MM.1S (cell line): ENCODE measurements around the gene NABP2.
A peak's percentile ranks its signal among the peaks of the same experiment; 100 is the strongest.
"Not testable (repeated sequence)": the region's sequence is repeated elsewhere in the genome, so short reads cannot be mapped to it uniquely, and the experiment has no call there.

Experiments used
- DNase-seq: peaks from one replicate; pipeline ENCODE4 v3.0.0-alpha.2; 2015
- H2AFZ ChIP-seq: fragments of 300-600 bp; sonication (generic); 2 replicates; pipeline ENCODE4 v1.6.0; 2016; ENCODE audit warnings: antibody characterized with exemption, low read length
- H3F3A ChIP-seq: fragments of 300-600 bp; sonication (generic); 2 replicates; pipeline ENCODE4 v1.6.1; 2016; ENCODE audit warnings: mild to moderate bottlenecking, antibody characterized with exemption, low read length, moderate library complexity, mixed read lengths; ENCODE audit not compliant: insufficient read depth
- H3K27ac ChIP-seq: fragments of 300-600 bp; sonication (generic); 2 replicates; pipeline ENCODE4 v1.5.1; 2016; ENCODE audit warnings: mild to moderate bottlenecking, low read length
- H3K27me3 ChIP-seq: fragments of 300-600 bp; sonication (generic); replicated peaks from 2 replicates; pipeline ENCODE4 v1.6.0; 2016; ENCODE audit warnings: low read length; ENCODE audit not compliant: insufficient read depth
- H3K36me3 ChIP-seq: fragments of 300-600 bp; sonication (generic); replicated peaks from 2 replicates; pipeline ENCODE4 v1.6.1; 2016; ENCODE audit warnings: mild to moderate bottlenecking, low read length, mixed read lengths; ENCODE audit not compliant: insufficient read depth
- H3K4me1 ChIP-seq: fragments of 300-600 bp; sonication (generic); 2 replicates; pipeline ENCODE4 v1.6.1; 2016; ENCODE audit warnings: low read length, mixed read lengths
- H3K4me2 ChIP-seq: fragments of 300-600 bp; sonication (generic); 2 replicates; pipeline ENCODE4 v1.6.0; 2016; ENCODE audit warnings: low read depth, low read length
- H3K4me3 ChIP-seq: fragments of 300-600 bp; sonication (generic); 2 replicates; pipeline ENCODE4 v1.5.1; 2016; ENCODE audit warnings: low read length, mixed read lengths
- H3K79me2 ChIP-seq: fragments of 300-600 bp; sonication (generic); 2 replicates; pipeline ENCODE4 v1.6.1; 2016; ENCODE audit warnings: mixed run types, low read length, mixed read lengths
- H3K9ac ChIP-seq: fragments of 300-600 bp; sonication (generic); 2 replicates; pipeline ENCODE4 v1.6.1; 2016; ENCODE audit warnings: low read length, mixed read lengths
- H3K9me2 ChIP-seq: fragments of 300-600 bp; sonication (generic); replicated peaks from 2 replicates; pipeline ENCODE4 v1.6.1; 2016; ENCODE audit warnings: mild to moderate bottlenecking, low read length, mixed read lengths; ENCODE audit not compliant: insufficient read depth
- H3K9me3 ChIP-seq: fragments of 300-600 bp; sonication (generic); replicated peaks from 2 replicates; pipeline ENCODE4 v1.6.1; 2016; ENCODE audit warnings: mild to moderate bottlenecking, low read length, mixed read lengths; ENCODE audit not compliant: insufficient read depth
- H4K20me1 ChIP-seq: fragments of 300-600 bp; sonication (generic); 2 replicates; pipeline ENCODE4 v1.6.1; 2016; ENCODE audit warnings: mild to moderate bottlenecking, low read length, moderate library complexity, mixed read lengths; ENCODE audit not compliant: insufficient read depth
- CTCF ChIP-seq: fragments of 300-600 bp; sonication (generic); IDR thresholded peaks from 2 replicates; pipeline ENCODE4 v1.5.1; 2016; ENCODE audit warnings: antibody characterized with exemption, low read length, mixed read lengths
- EZH2 ChIP-seq: fragments of 300-600 bp; sonication (generic); optimal IDR thresholded peaks from 2 replicates; pipeline ENCODE3; 2017; ENCODE audit warnings: low read depth, mild to moderate bottlenecking, antibody characterized with exemption, low read length, mixed read lengths
- EZH2phosphoT487 ChIP-seq: fragments of 300-600 bp; sonication (generic); IDR thresholded peaks from 2 replicates; pipeline ENCODE4 v1.6.1; 2018; ENCODE audit warnings: antibody characterized with exemption, low read length

NABP2 gene

GRCh38 chr12:56193025-56193578 lies 31.0 kb upstream of the NABP2 start:
- Histone ChIP-seq H3K4me1 (peaks cover 12% of the 10 kb centered on the region), H3F3A (peaks cover 14% of the 10 kb centered on the region), H3K36me3 (no peaks in the 10 kb centered on the region), H3K27me3 (no peaks in the 10 kb centered on the region), H4K20me1 (no peaks in the 10 kb centered on the region), H2AFZ (peak overlapping the region; percentile 88), H3K9me2 (no peaks in the 10 kb centered on the region), H3K9ac (no peak overlapping the region), H3K4me3 (no peak overlapping the region), H3K27ac (no peak overlapping the region), H3K4me2 (peak overlapping the region; percentile 14; the same call in 1 of the 2 replicates), H3K9me3 (no peaks in the 10 kb centered on the region), H3K79me2 (peaks cover 9% of the 10 kb centered on the region)
- DNase-seq = peak; percentile 87
- TF ChIP-seq CTCF = peak; percentile 84
- TF ChIP-seq EZH2 = no peak

- H3K27ac ChIP-seq, H3K4me2 ChIP-seq, H3K79me2 ChIP-seq, H3K36me3 ChIP-seq, H3K4me3 ChIP-seq, DNase-seq, H3K9me2 ChIP-seq, H3K27me3 ChIP-seq, H3F3A ChIP-seq, H3K9ac ChIP-seq, H3K4me1 ChIP-seq, H2AFZ ChIP-seq, H3K9me3 ChIP-seq, H4K20me1 ChIP-seq: not testable (repeated sequence)
Observed at GRCh38 chr12:56196818-56197550, 27.2 kb upstream of the NABP2 start.

GRCh38 chr12:56197921-56198635 lies 26.1 kb upstream of the NABP2 start:
- H3F3A ChIP-seq = no peaks in the 10 kb centered on the region
- no peaks in the 10 kb centered on the region for H3K9me3 ChIP-seq
- H3K36me3 ChIP-seq = no peaks in the 10 kb centered on the region
- no peaks in the 10 kb centered on the region for H3K27me3 ChIP-seq
- no peak overlapping the region for H2AFZ ChIP-seq
- no peak overlapping the region for H3K9ac ChIP-seq
- no peak overlapping the region for H3K4me2 ChIP-seq
- no peaks in the 10 kb centered on the region for H3K9me2 ChIP-seq
- H3K4me3 ChIP-seq = no peak overlapping the region
- H3K79me2 ChIP-seq = no peaks in the 10 kb centered on the region
- no peak overlapping the region for H3K27ac ChIP-seq
- no peaks in the 10 kb centered on the region for H4K20me1 ChIP-seq
- no peak for DNase-seq
- no peak for TF ChIP-seq EZH2phosphoT487
- TF ChIP-seq EZH2 = no peak
- no peak for TF ChIP-seq CTCF
- 0 out of 2 replicates have a peak, but pooled peaks cover 4% of the 10 kb centered on the region for H3K4me1 ChIP-seq
